H1 (cell line): ENCODE measurements around the gene PKN1. TPM values are rescaled to one million over a fixed set of nuclear protein-coding genes. Genes with fewer than 3 reads are reported as not detected.

Experiments
- BCL11A ChIP-seq, 2 experiments: IDR thresholded peaks; one replicate each; pipeline ENCODE4 v1.6.1; 2011; ENCODE audit warnings: low read depth in 2 of 2, low read length in 2 of 2, mild to moderate bottlenecking in 2 of 2
- HDAC2 ChIP-seq, 2 experiments: fragments of 300-600 bp in 1 of 2; sonication (generic) in 1 of 2; IDR thresholded peaks; 2 replicates each; pipeline ENCODE4 v1.6.1; 2011 to 2012; ENCODE audit warnings: low read depth in 2 of 2, low read length in 2 of 2, mild to moderate bottlenecking in 2 of 2, moderate library complexity in 2 of 2, borderline replicate concordance in 1 of 2, inconsistent platforms in 1 of 2
- MAFK ChIP-seq: IDR thresholded peaks from 2 replicates; pipeline ENCODE4 v1.6.1; 2012; ENCODE audit warnings: low read depth, mild to moderate bottlenecking, improper control_type of control experiment, low read length
- NRF1 ChIP-seq: IDR thresholded peaks from 2 replicates; pipeline ENCODE4 v1.6.1; 2011; ENCODE audit warnings: mild to moderate bottlenecking, low read depth, low read length, improper control_type of control experiment
- RXRA ChIP-seq: IDR thresholded peaks from 2 replicates; pipeline ENCODE4 v1.6.1; 2011; ENCODE audit warnings: low read depth, mild to moderate bottlenecking, low read length, moderate library complexity; ENCODE audit not compliant: insufficient read depth
- SIN3A ChIP-seq, 2 experiments: IDR thresholded peaks in 1 of 2; conservative IDR thresholded peaks in 1 of 2; 2 replicates each; pipeline ENCODE4 v1.6.1; 2011 to 2012; ENCODE audit warnings: low read length in 2 of 2, improper control_type of control experiment in 1 of 2, low read depth in 1 of 2, mild to moderate bottlenecking in 1 of 2
- SIX5 ChIP-seq: IDR thresholded peaks from 2 replicates; pipeline ENCODE4 v1.6.1; 2011; ENCODE audit warnings: mild to moderate bottlenecking, low read depth, low read length
- SP1 ChIP-seq: IDR thresholded peaks from 2 replicates; pipeline ENCODE4 v1.6.1; 2011; ENCODE audit warnings: low read depth, low read length
- TBP ChIP-seq: IDR thresholded peaks from 2 replicates; pipeline ENCODE4 v1.6.1; 2011; ENCODE audit warnings: low read depth, low read length, improper control_type of control experiment
- TEAD4 ChIP-seq: IDR thresholded peaks from 2 replicates; pipeline ENCODE4 v1.6.1; 2012; ENCODE audit warnings: low read depth, low read length, inconsistent platforms, mixed read lengths
- ZNF274 ChIP-seq: IDR thresholded peaks from 2 replicates; pipeline ENCODE4 v1.7.0; 2012; ENCODE audit warnings: low read length, borderline replicate concordance; ENCODE audit errors: extremely low read depth
- polyA plus RNA-seq, 7 experiments: library from polyadenylated mRNA; depleted of rRNA in 3 of 7; stranded (reverse) in 5 of 7; unstranded in 2 of 7; fragments of >200 nt in 5 of 7; fragments of 200-250 nt in 2 of 7; gene quantifications; 1 replicate in 5 of 7; 2 replicates in 1 of 7; 4 replicates in 1 of 7; pipeline versions ENCODE4 v1.2.1 to v1.2.3, GENCODE V29; 2011 to 2013; ENCODE audit warnings: missing spikeins in 2 of 7, mixed read lengths in 2 of 7
- total RNA-seq: library from RNA; stranded (reverse); fragmentation: NEBNext Ultra II Directional; extraction: Animal tissue kit (Norgen Biotek cat#: 25700); gene quantifications from 2 replicates; pipeline ENCODE4 v1.2.1, GENCODE V29; 2021

PKN1 gene
- total and polyA plus RNA-seq, 2 of the 8 experiments (the other 6 are each of a cell fraction or from before 2014, with no cell fraction given) = 65.2 to 162 TPM

DNA sequence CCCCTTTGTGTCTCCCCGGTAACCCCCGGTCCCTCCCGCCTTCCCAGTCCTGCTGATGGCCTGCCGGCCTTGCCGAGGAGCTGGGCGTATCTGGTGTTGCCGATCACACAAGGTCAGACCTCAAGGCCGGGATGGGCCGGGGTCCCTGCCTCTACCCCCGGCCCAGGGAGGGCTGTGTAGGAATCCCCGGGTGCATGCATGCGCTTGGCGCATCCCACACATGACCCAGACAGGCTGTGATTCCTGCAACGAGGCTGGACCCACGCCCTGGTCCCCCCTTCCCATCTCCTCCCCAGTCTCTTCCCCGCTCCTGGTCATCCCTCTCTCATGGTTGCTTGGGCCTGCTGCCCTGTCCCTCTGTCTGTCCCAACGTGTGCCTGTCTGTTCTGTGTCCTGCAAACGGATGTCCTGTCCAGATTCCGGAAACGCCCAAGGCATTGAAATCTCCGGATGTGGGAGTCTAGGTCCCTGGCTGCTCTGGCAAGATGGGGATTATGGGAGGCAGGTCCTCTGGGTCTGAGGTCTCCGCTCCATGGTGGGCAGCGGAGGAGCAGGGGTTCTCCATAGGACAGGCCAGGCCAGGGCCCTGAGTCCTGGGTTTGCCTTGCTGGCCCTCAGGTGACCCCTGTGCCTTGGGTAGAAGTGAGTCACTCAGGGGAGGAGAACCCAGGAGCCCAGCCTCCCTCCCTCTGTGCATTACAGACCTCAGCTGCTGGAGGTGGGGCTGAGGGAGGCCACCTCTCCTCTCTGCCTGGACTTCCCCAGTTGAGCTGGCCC, 1.6 kb downstream of the PKN1 start (continued):
- no peak for TF ChIP-seq NRF1
- TF ChIP-seq SP1 = no peak
- no peak for TF ChIP-seq HDAC2 (IDR thresholded peaks at IDR 0.05; ENCODE audit: borderline replicate concordance in 1 of 2, low read depth in 2 of 2, low read length in 2 of 2)
- no peak for TF ChIP-seq SIN3A (conservative IDR thresholded peaks at IDR 0.05 in 1 of 2, IDR thresholded peaks at IDR 0.05 in 1 of 2; ENCODE audit: low read depth in 1 of 2, low read length in 2 of 2)
- no peak for TF ChIP-seq BCL11A (IDR thresholded peaks at IDR 0.05; ENCODE audit: low read depth in 2 of 2, low read length in 2 of 2)
- TF ChIP-seq SIX5 = no peak
- TF ChIP-seq ZNF274 = no peak
- no peak for TF ChIP-seq TEAD4
- TF ChIP-seq TBP = no peak
- no peak for TF ChIP-seq MAFK
- TF ChIP-seq RXRA = no peak
- TF ChIP-seq, all 59 proteins: peak for 0
